Endothelial cell of umbilical vein (primary cell): ENCODE data around the gene KMT2B. TPM values are rescaled to one million over a fixed set of nuclear protein-coding genes. Genes with fewer than 3 reads are reported as not detected.

Source experiments
- BruUV-seq: library from RNA; stranded (reverse); fragments of 400-500 nt; replicated peaks from 2 replicates; lab custom pipeline; 2021; lab: Mats Ljungman, UMichigan
- CTCF ChIA-PET: fragments of 300-600, 350-600 bp; sonication (Branson Sonifier 250); formaldehyde crosslinking; loops from one replicate; lab custom pipeline; 2021; ENCODE audit warnings: antibody characterized with exemption, inconsistent platforms; lab: Charles Lee
- POLR2A ChIA-PET: fragments of 300-600, 350-600 bp; sonication (Branson Sonifier 250); formaldehyde crosslinking; loops from one replicate; lab custom pipeline; 2021; ENCODE audit warnings: antibody characterized with exemption, inconsistent platforms; lab: Charles Lee
- DNase-seq: peaks from one replicate; pipeline ENCODE4 v3.0.0-alpha.2; 2011; ENCODE audit warnings: low read depth, low spot score
- FAIRE-seq: peaks from 2 replicates; lab custom pipeline; 2011; peaks lifted over from hg19 to GRCh38; lab: Jason Lieb, UNC
- H2AFZ ChIP-seq: 2 replicates; pipeline ENCODE4 v1.6.0; 2012; ENCODE audit warnings: low read depth, low read length, control low read depth, inconsistent platforms
- H3K27ac ChIP-seq: 2 replicates; pipeline ENCODE4 v1.5.1; 2011; ENCODE audit warnings: low read depth, mild to moderate bottlenecking, control low read depth, low read length, moderate library complexity; ENCODE audit not compliant: insufficient read depth
- H3K27me3 ChIP-seq, 2 experiments: 2 replicates each; pipeline versions ENCODE4 v1.6.0 to v1.6.1; 2011; ENCODE audit warnings: low read length in 2 of 2, mixed read lengths in 1 of 2; ENCODE audit not compliant: control insufficient read depth in 2 of 2, insufficient read depth in 2 of 2
- H3K36me3 ChIP-seq, 2 experiments: 2 replicates in 1 of 2; 3 replicates in 1 of 2; pipeline ENCODE4 v1.5.1; 2011; ENCODE audit warnings: low read length in 2 of 2, mild to moderate bottlenecking in 1 of 2, moderate library complexity in 1 of 2; ENCODE audit not compliant: control insufficient read depth in 2 of 2, insufficient read depth in 2 of 2; ENCODE audit errors: extremely low read depth in 1 of 2
- H3K4me1 ChIP-seq: 3 replicates; pipeline ENCODE4 v1.5.1; 2011; ENCODE audit warnings: mild to moderate bottlenecking, low read length; ENCODE audit not compliant: control insufficient read depth, insufficient read depth; ENCODE audit errors: extremely low read depth
- H3K4me2 ChIP-seq: 2 replicates; pipeline ENCODE4 v1.6.1; 2011; ENCODE audit warnings: low read length, control low read depth, mixed read lengths; ENCODE audit not compliant: insufficient read depth
- H3K4me3 ChIP-seq, 3 experiments: fragments of 200-600 bp in 1 of 3; sonication (generic), shearing (Covaris generic) in 1 of 3; replicated peaks in 1 of 3; 2 replicates each; pipeline ENCODE4 v1.5.1; 2011 to 2016; ENCODE audit warnings: control low read depth in 3 of 3, low read length in 3 of 3, mild to moderate bottlenecking in 2 of 3, inconsistent platforms in 1 of 3, low read depth in 1 of 3, moderate library complexity in 1 of 3; ENCODE audit not compliant: insufficient read depth in 1 of 3
- H3K79me2 ChIP-seq: 2 replicates; pipeline ENCODE4 v1.6.0; 2012; ENCODE audit warnings: low read length, inconsistent platforms; ENCODE audit not compliant: control insufficient read depth, insufficient read depth
- H3K9ac ChIP-seq: replicated peaks from 2 replicates; pipeline ENCODE3; 2011; ENCODE audit warnings: low read length, control low read depth; ENCODE audit not compliant: insufficient read depth; ENCODE audit errors: extremely low read depth
- H3K9me1 ChIP-seq: replicated peaks from 3 replicates; pipeline ENCODE4 v1.6.0; 2011; ENCODE audit warnings: mild to moderate bottlenecking, low read length; ENCODE audit not compliant: control insufficient read depth, insufficient read depth; ENCODE audit errors: extremely low read depth
- H3K9me3 ChIP-seq: replicated peaks from 2 replicates; pipeline ENCODE4 v1.5.1; 2012; ENCODE audit warnings: low read length, inconsistent platforms; ENCODE audit not compliant: control insufficient read depth, insufficient read depth
- H4K20me1 ChIP-seq: replicated peaks from 2 replicates; pipeline ENCODE3; 2011; ENCODE audit warnings: mild to moderate bottlenecking, low read length; ENCODE audit not compliant: control insufficient read depth, insufficient read depth; ENCODE audit errors: extremely low read depth
- CTCF ChIP-seq, 2 donors: IDR thresholded peaks; 1 replicate in 1 of 2; 2 replicates in 1 of 2; pipeline ENCODE4 v1.5.1; 2011; ENCODE audit warnings: low read length in 2 of 2, mild to moderate bottlenecking in 2 of 2, moderate library complexity in 2 of 2, control low read depth in 1 of 2, inconsistent platforms in 1 of 2, low read depth in 1 of 2; ENCODE audit not compliant: insufficient read depth in 1 of 2; ENCODE audit errors: extremely low read depth in 1 of 2
- EZH2 ChIP-seq: IDR thresholded peaks from 2 replicates; pipeline ENCODE4 v1.6.1; 2012; ENCODE audit warnings: borderline replicate concordance, low read depth, mild to moderate bottlenecking, moderate library complexity, low read length, inconsistent platforms; ENCODE audit not compliant: severe bottlenecking
- FOS ChIP-seq: IDR thresholded peaks from 2 replicates; pipeline ENCODE4 v1.6.1; 2011; ENCODE audit warnings: mild to moderate bottlenecking, low read length, moderate library complexity, borderline replicate concordance; ENCODE audit not compliant: insufficient read depth
- JUN ChIP-seq: IDR thresholded peaks from 2 replicates; pipeline ENCODE4 v1.6.1; 2011; ENCODE audit warnings: borderline replicate concordance, low read depth; ENCODE audit not compliant: insufficient read length, insufficient read depth
- MAX ChIP-seq: IDR thresholded peaks from 2 replicates; pipeline ENCODE4 v1.6.1; 2011; ENCODE audit not compliant: insufficient read depth, insufficient read length
- MYC ChIP-seq: IDR thresholded peaks from one replicate; pipeline ENCODE4 v1.6.1; 2011; ENCODE audit warnings: mild to moderate bottlenecking, low read depth, low read length
- POLR2A ChIP-seq: IDR thresholded peaks from 2 replicates; pipeline ENCODE4 v1.6.1; 2012; ENCODE audit warnings: low read depth, mild to moderate bottlenecking, control low read depth, low read length
- POLR2AphosphoS5 ChIP-seq: IDR thresholded peaks from 2 replicates; pipeline ENCODE4 v1.6.1; 2012; ENCODE audit warnings: low read depth, mild to moderate bottlenecking, control low read depth, low read length, moderate library complexity; ENCODE audit not compliant: insufficient read depth
- dilution Hi-C: fragments of 300-500 bp; cut with MboI; formaldehyde crosslinking; loops from one replicate; pipeline ENCODE4 v1.15.0; 2019; ENCODE audit warnings: low sequenced_read_pairs; ENCODE audit not compliant: extremely low pct_ligation_motif_present
- intact Hi-C: fragments of 100-400 bp; cut with micrococcal nuclease; formaldehyde crosslinking; loops from one replicate; pipeline ENCODE4 v1.10.0; 2022
- polyA plus RNA-seq, 4 experiments: library from polyadenylated mRNA; depleted of rRNA in 3 of 4; stranded (reverse) in 3 of 4; unstranded in 1 of 4; fragments of >200 nt; gene quantifications; 2 replicates each; pipeline versions ENCODE4 v1.2.1 to v1.2.3, GENCODE V29; 2011 to 2012; ENCODE audit warnings: missing spikeins in 1 of 4
- total RNA-seq: library from RNA; stranded (reverse); gene quantifications from 2 replicates; pipeline ENCODE4 v1.2.3, GENCODE V29; 2021

Gene KMT2B
- total and polyA plus RNA-seq, 2 donors (not counting 3 experiments of a cell fraction or from before 2014, with no cell fraction given): 28.4 to 37.2 TPM

- Histone ChIP-seq H2AFZ (no peak overlapping the region), H3K9me1 (no peaks in the 10 kb centered on the region), H3K4me2 (no peak overlapping the region), H3K27me3 (peaks cover 2 to 6% of the 10 kb centered on the region in 2 experiments), H3K79me2 (no peaks in the 10 kb centered on the region), H4K20me1 (no peaks in the 10 kb centered on the region), H3K4me1 (no peaks in the 10 kb centered on the region), H3K9ac (no peak overlapping the region), H3K9me3 (no peaks in the 10 kb centered on the region), H3K27ac (no peak overlapping the region), H3K4me3 (no peak overlapping the region), H3K36me3 (no peaks in the 10 kb centered on the region)
- POLR2A ChIA-PET: no interaction called here
- intact Hi-C loops (no loop called here), dilution Hi-C loops (no loop called here)
- FAIRE-seq (no peak), DNase-seq (no peak)
- no peak for TF ChIP-seq CTCF (IDR thresholded peaks at IDR 0.05; ENCODE audit: extremely low read depth in 1 of 2, insufficient read depth in 1 of 2, low read depth in 1 of 2, low read length in 2 of 2)
- no peak for TF ChIP-seq FOS
- no peak for TF ChIP-seq JUN
- no peak for TF ChIP-seq EZH2
- no peak for TF ChIP-seq MAX
- TF ChIP-seq POLR2AphosphoS5: no peak
- no peak for TF ChIP-seq POLR2A
- TF ChIP-seq MYC: no peak
- no TSS peak for BruUV-seq
- CTCF ChIA-PET: no interaction called here
These were observed 47.1 kb upstream of the KMT2B start for GRCh38 chr19:35670686-35671085.
